GM18520 (cell line): Measurements from ENCODE around the gene TRAPPC8.

Source experiments
- ATAC-seq: cut with Tn5 transposase; IDR thresholded peaks from one replicate; pipeline ENCODE4 v1.9.1; 2021; ENCODE audit not compliant: unreplicated experiment

The TRAPPC8 gene

GRCh38 chr18:31793531-31793930, 149.4 kb downstream of the TRAPPC8 start:
- no peak for ATAC-seq

- peak; percentile 1 for ATAC-seq
Observed at GRCh38 chr18:31792580-31792911, 150.4 kb downstream of the TRAPPC8 start.

DNA sequence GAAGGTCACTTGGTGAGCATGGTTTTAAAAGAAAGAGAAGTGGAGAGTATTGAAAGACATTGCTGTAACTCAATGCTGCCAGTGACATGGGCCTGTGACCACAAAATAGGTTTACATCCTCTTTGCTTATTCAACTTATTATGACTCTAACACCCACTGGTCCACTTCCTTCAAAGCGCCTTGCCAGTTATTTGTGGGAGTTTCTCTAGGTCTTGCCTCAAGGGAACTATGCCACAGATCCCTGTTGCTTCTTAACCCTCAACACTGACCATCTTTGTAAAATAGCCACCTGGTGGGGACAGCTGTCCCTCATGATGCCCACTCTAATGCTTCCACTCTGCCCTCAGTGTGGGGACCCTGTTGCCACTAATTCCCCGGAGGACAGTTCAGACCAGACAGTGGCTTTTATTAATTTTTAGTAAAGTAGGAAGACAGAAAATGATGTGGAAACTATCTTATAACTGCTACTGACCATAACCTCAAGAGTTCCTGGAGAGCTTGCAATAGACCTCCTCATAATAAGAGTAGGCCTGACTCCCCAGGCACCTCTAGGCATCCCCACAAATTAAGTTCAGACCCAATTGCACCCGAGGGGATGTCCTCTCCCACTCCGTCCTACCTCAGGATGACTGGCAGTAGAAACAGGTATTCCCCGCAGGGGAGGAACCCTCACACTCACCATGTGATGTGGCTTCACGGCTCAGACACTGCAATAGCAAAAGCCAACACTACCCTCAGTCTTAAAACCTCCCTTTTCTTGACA, 150.9 kb downstream of the TRAPPC8 start:
- ATAC-seq, result peak; percentile 83

- ATAC-seq, result no peak
Observed at GRCh38 chr18:31789409-31789808, 153.5 kb downstream of the TRAPPC8 start.

GRCh38 chr18:31783059-31783458, 159.9 kb downstream of the TRAPPC8 start:
- ATAC-seq, result no peak
